ELR (cell line): Measurements from ENCODE around the gene ERN2.

ENCODE experiments used
- DNase-seq: peaks from one replicate; pipeline ENCODE4 v3.0.0-alpha.2; 2015; ENCODE audit warnings: low read depth

Gene ERN2

GRCh38 chr16:23640615-23640930 lies 72.4 kb downstream of the ERN2 start:
- DNase-seq = no peak
